NCI-H82 treated with DMSO at 0.1 percent for 48 hours (cell line): ENCODE results near the gene SLC22A17.

Experiments
- DNase-seq: peaks from one replicate; lab custom pipeline; 2025; ENCODE audit not compliant: unreplicated experiment; lab: John Stamatoyannopoulos, UW

The SLC22A17 gene

GRCh38 chr14:23364164-23365035, 11.7 kb upstream of the SLC22A17 start:
- no peak for DNase-seq

GRCh38 chr14:23362200-23362599, 9.5 kb upstream of the SLC22A17 start:
- DNase-seq: no peak

- DNase-seq: no peak
Measured at GRCh38 chr14:23361763-23362162, 9.1 kb upstream of the SLC22A17 start.

DNA sequence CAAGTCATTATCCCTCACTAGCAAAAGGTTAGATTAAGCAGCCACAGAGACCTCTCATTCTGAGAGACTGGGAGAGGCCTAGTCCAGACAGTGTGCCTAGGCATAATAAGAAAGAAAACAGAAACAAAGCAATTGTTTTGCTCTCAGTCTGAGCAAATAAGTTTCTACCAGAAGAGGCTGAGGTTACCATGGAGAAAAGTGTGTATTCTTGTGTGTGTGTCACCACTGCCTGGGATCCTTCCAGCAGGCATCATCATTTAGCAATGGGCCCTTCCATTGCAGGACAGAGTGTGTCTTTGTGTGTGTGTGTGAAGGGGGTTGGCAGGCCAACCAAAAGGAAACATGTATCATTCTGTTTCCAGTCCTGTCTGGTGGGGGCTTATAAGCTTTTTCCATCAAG, 8.6 kb upstream of the SLC22A17 start:
- DNase-seq: no peak

DNA sequence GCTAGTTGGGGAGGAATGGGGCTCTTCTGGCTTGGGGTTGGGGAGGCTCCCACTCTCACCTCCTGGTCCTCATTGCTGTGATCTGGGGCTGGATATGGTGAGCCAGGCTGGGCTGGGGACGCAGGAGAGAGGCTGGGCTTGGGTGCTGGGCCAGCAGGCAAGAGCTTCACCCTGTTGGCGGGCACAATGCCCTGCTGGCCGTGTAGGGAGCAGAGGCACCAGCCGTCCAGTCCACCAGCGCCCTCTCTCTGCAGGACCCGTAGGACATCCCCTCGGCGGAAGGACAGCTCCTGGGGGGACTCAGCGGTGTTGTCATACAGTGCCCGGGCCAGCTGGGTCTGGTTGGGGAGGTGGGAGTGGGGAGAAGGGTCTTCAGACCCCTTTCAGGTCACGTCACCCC, 7.8 kb upstream of the SLC22A17 start:
- no peak for DNase-seq

DNA sequence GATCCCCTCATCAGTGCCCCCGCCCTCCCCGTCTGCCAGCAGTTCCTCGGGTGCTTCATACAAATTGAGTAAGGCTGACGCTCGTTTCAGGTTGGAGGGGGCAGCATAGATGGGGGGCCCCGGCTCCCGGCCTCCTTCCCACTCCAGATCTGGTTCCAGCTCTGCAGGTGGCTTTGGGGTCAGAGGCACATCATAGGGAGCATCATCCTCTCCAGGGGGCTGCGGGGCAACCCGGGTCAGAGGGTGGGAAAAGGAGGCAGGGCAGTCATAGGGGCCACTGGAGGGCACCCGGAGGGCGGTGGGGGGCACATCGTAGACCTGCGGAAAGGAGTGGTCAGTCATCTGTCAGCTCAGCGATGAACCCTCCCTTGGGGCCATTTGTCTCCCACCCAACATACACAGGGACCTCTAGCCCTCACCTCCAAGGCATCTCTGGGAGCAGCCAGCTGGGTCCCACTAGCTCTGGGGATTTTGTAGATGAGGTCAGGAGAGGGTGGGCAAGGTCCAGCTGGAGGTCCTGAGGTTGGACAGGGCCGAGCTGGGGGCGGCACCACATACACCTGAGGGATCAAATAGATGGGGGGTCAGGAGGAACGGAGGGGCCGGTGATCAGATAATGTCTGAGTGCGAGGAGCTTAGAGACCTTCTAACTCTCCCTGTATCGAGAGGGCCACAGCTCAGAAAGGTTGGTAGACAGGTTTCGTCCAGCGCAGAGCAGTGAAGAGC, 7.2 kb upstream of the SLC22A17 start:
- DNase-seq: no peak

DNA sequence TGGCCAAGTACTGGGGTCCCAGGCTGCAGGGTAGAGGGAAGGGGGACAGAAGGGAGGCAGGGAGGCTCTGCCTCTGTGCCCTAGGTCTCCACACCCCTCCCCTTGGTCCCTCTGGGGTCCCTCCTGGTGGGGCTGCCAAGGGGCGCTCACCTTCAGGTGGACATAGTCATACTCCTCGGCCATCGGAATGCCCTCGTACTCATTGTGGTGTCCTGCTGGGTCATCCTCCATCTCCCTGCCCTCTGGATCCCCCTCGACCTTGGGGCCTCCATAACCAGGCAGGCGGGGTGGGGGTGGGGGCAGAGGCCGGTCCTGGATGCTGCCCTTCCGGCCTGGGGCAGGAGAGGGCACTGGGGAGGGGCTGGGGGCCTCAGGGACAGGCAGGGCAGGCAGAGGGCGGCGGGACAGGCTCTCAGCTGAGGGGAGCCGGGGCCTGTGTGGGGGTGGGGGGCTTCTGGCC, 6.5 kb upstream of the SLC22A17 start:
- DNase-seq: no peak

- DNase-seq: no peak
Measured at GRCh38 chr14:23358553-23359166, 6.0 kb upstream of the SLC22A17 start.

DNA sequence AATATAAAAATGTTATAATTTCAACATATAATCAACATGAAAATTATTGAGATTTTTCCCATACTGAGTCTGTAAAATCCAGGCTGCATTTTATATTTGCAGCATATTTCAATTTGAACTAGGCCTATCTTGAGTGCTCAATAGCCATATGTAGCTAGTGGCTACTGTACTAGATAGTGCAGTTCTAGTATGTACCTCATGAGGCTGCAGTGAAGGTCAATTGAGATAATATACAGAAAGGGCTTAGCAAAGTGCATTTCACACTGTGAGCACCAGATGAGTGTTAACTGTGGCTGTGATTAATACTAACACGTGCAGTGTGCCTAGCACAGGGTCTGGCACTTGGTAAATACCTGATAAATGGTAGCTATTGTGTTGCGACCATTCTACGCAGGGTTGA, 5.4 kb upstream of the SLC22A17 start:
- DNase-seq: no peak

DNA sequence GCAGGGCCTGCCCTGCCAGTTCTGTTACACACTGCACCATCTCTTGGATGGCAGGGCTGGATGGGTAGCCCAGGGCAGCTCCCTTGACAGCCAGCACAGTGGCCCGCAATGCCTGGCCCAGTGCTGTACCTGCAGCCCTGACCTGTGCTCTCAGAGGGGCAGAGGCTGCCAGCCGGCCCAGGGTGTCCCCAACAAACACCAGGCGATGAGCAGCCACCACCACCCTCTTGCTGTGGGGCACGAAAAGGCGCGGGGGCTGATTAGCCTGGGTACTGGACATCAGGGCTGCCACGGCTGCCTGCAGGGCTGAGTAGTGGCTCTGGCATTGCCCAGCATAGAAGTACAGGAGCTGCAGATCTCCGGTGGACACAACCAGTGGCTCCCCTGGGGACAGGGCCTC, 4.6 kb upstream of the SLC22A17 start:
- no peak for DNase-seq

DNA sequence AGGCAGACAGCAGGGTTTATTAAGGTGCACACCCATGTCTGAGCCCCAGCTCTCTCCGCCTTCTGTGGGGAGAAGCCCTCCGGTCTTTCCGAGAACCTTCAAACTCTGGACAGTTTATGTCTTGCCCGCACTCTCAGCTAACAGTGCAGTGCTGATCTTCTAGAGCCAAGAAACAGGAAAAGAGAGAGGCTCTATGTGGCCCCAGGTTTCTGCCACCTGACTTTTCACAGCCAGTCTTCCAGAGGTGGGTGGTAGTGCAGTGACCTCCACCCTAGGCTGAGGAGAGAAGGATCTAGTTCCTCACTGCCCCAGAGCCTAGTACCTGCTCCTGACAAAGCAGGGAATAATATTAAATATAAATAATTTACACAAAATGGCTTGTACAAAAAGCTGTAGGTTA, 4.0 kb upstream of the SLC22A17 start:
- DNase-seq: no peak

- no peak for DNase-seq
Measured at GRCh38 chr14:23355871-23356435, 3.3 kb upstream of the SLC22A17 start.

DNA sequence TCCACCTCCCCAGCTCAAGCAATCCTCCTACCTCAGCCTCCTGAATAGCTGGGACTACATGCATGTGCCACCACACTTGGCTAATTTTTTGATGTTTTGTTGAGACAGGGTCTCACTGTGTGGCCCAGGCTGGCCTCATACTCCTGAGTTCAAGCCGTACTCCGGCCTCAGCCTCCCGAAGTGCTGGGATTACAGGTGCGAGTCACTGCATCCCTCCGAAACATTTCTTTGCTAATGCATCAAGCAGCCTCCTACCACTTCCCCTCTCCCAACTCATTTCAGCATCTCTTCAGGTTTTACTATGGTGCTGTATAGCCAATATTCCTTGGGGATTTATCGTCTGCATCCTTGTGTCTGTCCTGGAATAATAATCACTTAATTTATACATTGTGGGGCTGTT, 2.3 kb upstream of the SLC22A17 start:
- no peak for DNase-seq

- DNase-seq: no peak
Measured at GRCh38 chr14:23353433-23353780, 720 bp upstream of the SLC22A17 start.

DNA sequence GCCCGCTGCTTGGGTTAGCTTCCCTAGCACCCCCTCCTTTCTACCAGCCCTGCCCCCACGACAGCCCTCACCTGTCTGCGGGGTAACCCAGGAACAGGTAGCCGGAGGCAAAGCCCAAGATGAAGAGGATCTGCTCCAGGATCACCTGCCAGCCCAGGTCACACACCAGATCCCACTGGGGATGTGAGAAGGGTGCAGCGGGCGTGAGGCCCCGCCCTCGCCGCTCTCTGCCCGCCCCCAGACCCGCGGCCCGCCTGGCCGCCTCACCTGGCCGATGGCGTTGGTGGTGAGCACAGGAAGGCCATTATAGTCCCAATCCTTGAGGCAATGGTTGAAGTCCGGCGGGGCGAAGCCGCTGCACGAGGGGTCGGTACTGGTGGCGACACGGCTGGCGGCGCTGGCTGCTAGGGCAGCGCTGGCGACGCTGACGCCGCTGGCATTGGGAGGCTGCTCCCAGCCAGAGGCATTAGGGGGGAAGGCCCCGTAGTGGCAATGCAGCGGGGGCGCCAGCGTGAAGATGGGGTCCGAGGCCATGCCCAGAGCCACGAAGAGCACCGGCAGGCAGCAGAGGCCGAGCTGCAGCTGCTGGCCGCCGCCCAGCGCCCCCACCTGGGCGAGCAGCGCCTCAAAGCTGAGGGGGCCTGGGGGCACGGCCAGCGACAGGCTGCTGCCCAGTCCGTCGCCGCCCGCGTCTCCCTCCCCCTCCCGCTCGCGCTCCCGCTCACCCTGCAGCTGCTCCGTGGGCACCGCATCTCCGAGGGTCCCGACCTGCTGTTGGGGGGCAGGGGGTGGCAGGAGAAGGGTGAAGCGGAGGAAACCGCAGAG, 794 bp downstream of the SLC22A17 start:
- DNase-seq: no peak

- no peak for DNase-seq
Measured at GRCh38 chr14:23349156-23349845, 3.4 kb downstream of the SLC22A17 start.

DNA sequence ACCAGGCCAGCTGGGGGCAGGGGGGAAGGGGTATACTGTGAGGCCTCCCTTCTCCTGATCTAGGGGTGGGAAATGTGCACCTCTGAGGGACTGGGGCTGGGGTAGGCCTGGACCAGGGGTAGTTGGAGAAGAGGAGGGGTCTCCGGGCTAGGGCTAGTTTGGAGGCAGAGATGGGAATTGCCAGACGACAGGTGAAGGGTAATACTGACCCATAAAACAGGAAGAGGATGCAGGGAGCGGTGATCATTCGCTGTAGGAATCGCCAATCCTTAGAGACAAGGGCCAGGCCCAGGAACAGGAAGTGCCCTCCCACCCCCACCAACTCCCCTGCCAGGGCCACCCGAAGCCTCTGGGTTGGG, 4.4 kb downstream of the SLC22A17 start:
- no peak for DNase-seq

DNA sequence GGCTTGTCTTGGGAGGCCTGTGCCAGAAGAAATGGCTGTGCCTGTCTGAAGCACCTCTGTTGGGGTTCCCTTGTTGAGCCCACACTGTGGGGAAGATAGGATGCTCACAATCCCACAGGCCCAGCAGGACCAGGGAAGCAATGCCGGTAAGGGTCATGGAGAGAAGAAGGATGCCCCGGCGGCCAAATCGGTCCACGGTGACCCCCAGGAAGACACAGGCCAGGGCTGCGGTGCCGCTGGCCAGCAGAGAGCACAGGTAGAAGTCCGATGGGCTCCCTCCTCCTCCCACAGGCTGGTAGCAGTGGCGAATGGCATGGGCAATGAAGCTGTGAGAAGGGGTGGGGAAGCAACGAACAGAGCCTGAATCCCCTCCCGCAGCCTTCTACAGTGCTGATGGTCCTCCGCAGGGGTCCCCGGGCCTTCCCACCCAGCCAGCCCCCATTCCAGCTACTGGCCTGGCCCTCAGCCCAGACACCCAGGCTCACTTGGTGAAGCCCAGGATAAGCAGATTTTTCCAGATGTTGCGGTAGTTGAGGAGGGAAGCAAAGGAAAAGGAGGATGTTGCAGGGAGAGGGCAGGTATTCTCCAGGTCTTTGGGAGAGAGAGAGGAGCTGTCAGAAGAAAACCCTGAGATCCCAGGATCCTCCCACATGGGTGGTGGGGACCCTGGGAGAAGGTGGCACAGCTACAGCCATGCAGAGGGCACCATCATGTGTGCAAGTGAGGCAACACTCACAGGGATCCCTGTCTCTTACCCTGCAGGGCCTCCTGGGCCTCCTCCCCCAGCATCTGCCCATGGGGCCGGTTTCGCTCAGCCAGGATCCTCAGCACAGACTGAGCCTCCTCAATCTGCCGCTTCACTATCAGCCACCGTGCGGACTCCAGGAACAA, 5.0 kb downstream of the SLC22A17 start:
- DNase-seq: no peak

DNA sequence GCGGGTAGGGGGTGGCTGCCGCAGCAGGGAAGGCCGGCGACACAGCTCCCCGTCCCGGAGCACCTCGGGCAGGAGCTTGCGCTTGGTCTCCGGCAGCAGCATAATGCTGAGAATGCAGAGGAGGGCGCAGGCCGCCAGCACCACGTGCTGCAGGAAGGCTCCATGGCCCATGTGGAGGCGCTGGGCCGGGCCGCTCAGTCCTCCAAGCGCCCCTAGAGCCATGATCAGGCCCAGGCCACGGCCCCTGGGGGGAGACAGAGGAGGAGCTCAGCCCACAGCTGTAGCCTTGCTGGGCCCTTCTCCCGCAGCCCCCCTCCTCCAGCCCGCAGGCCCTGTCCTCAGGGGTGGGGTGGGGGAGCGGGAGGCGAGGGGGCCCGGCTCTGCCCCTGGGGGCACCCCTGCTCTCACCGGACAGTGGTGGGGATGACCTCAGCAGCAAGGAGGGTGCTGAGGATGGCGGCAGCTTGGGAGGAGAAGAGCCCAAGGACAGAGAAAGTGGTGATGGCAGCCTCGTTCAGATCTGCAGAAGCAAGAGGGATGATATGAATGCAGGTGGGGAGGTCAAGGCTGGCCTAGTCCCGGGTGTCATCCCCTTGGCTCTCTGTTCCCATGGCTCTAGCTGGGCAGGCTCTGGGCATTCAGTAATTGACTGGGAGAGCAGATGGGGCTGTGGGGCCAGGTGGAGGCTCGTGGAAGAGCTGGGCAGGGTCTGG, 5.8 kb downstream of the SLC22A17 start:
- DNase-seq: no peak
